MM.1S (cell line): ENCODE measurements around the gene TEX55.
"Not testable (repeated sequence)": the region's sequence is repeated elsewhere in the genome, so short reads cannot be mapped to it uniquely, and the experiment has no call there.

Experiments
- DNase-seq: peaks from one replicate; pipeline ENCODE4 v3.0.0-alpha.2; 2015
- H2AFZ ChIP-seq: fragments of 300-600 bp; sonication (generic); 2 replicates; pipeline ENCODE4 v1.6.0; 2016; ENCODE audit warnings: antibody characterized with exemption, low read length
- H3F3A ChIP-seq: fragments of 300-600 bp; sonication (generic); 2 replicates; pipeline ENCODE4 v1.6.1; 2016; ENCODE audit warnings: mild to moderate bottlenecking, antibody characterized with exemption, low read length, moderate library complexity, mixed read lengths; ENCODE audit not compliant: insufficient read depth
- H3K27ac ChIP-seq: fragments of 300-600 bp; sonication (generic); 2 replicates; pipeline ENCODE4 v1.5.1; 2016; ENCODE audit warnings: mild to moderate bottlenecking, low read length
- H3K27me3 ChIP-seq: fragments of 300-600 bp; sonication (generic); replicated peaks from 2 replicates; pipeline ENCODE4 v1.6.0; 2016; ENCODE audit warnings: low read length; ENCODE audit not compliant: insufficient read depth
- H3K36me3 ChIP-seq: fragments of 300-600 bp; sonication (generic); replicated peaks from 2 replicates; pipeline ENCODE4 v1.6.1; 2016; ENCODE audit warnings: mild to moderate bottlenecking, low read length, mixed read lengths; ENCODE audit not compliant: insufficient read depth
- H3K4me1 ChIP-seq: fragments of 300-600 bp; sonication (generic); 2 replicates; pipeline ENCODE4 v1.6.1; 2016; ENCODE audit warnings: low read length, mixed read lengths
- H3K4me2 ChIP-seq: fragments of 300-600 bp; sonication (generic); 2 replicates; pipeline ENCODE4 v1.6.0; 2016; ENCODE audit warnings: low read depth, low read length
- H3K4me3 ChIP-seq: fragments of 300-600 bp; sonication (generic); 2 replicates; pipeline ENCODE4 v1.5.1; 2016; ENCODE audit warnings: low read length, mixed read lengths
- H3K79me2 ChIP-seq: fragments of 300-600 bp; sonication (generic); 2 replicates; pipeline ENCODE4 v1.6.1; 2016; ENCODE audit warnings: mixed run types, low read length, mixed read lengths
- H3K9ac ChIP-seq: fragments of 300-600 bp; sonication (generic); 2 replicates; pipeline ENCODE4 v1.6.1; 2016; ENCODE audit warnings: low read length, mixed read lengths
- H3K9me2 ChIP-seq: fragments of 300-600 bp; sonication (generic); replicated peaks from 2 replicates; pipeline ENCODE4 v1.6.1; 2016; ENCODE audit warnings: mild to moderate bottlenecking, low read length, mixed read lengths; ENCODE audit not compliant: insufficient read depth
- H3K9me3 ChIP-seq: fragments of 300-600 bp; sonication (generic); replicated peaks from 2 replicates; pipeline ENCODE4 v1.6.1; 2016; ENCODE audit warnings: mild to moderate bottlenecking, low read length, mixed read lengths; ENCODE audit not compliant: insufficient read depth
- H4K20me1 ChIP-seq: fragments of 300-600 bp; sonication (generic); 2 replicates; pipeline ENCODE4 v1.6.1; 2016; ENCODE audit warnings: mild to moderate bottlenecking, low read length, moderate library complexity, mixed read lengths; ENCODE audit not compliant: insufficient read depth
- CTCF ChIP-seq: fragments of 300-600 bp; sonication (generic); IDR thresholded peaks from 2 replicates; pipeline ENCODE4 v1.5.1; 2016; ENCODE audit warnings: antibody characterized with exemption, low read length, mixed read lengths
- EZH2 ChIP-seq: fragments of 300-600 bp; sonication (generic); optimal IDR thresholded peaks from 2 replicates; pipeline ENCODE3; 2017; ENCODE audit warnings: low read depth, mild to moderate bottlenecking, antibody characterized with exemption, low read length, mixed read lengths
- EZH2phosphoT487 ChIP-seq: fragments of 300-600 bp; sonication (generic); IDR thresholded peaks from 2 replicates; pipeline ENCODE4 v1.6.1; 2018; ENCODE audit warnings: antibody characterized with exemption, low read length

TEX55 gene

GRCh38 chr3:119161240-119161639 is 15.3 kb downstream of the TEX55 start:
- TF ChIP-seq CTCF (no peak), EZH2phosphoT487 (no peak), EZH2 (no peak)
- Histone ChIP-seq H3K27me3 (no peaks in the 10 kb centered on the region), H3K9me2 (no peaks in the 10 kb centered on the region), H2AFZ (no peak overlapping the region), H3K9me3 (no peaks in the 10 kb centered on the region), H4K20me1 (no peaks in the 10 kb centered on the region), H3K4me1 (no peaks in the 10 kb centered on the region), H3K36me3 (no peaks in the 10 kb centered on the region), H3K27ac (no peak overlapping the region), H3K9ac (no peak overlapping the region), H3K4me3 (no peak overlapping the region), H3F3A (no peaks in the 10 kb centered on the region), H3K79me2 (no peaks in the 10 kb centered on the region), H3K4me2 (no peak overlapping the region)
- DNase-seq, result no peak

GRCh38 chr3:119164745-119165144 is 18.8 kb downstream of the TEX55 start:
- H3K9me3 ChIP-seq, H3K27me3 ChIP-seq, H4K20me1 ChIP-seq, H2AFZ ChIP-seq, H3K9ac ChIP-seq, H3K4me3 ChIP-seq, H3K4me1 ChIP-seq, H3F3A ChIP-seq, DNase-seq, H3K4me2 ChIP-seq, H3K79me2 ChIP-seq, H3K27ac ChIP-seq, H3K9me2 ChIP-seq, H3K36me3 ChIP-seq: not testable (repeated sequence)

- no peak overlapping the region for H3K27ac ChIP-seq
- H2AFZ ChIP-seq, result no peak overlapping the region
- no peak overlapping the region for H3K9ac ChIP-seq
- no peak overlapping the region for H3K4me2 ChIP-seq
- no peaks in the 10 kb centered on the region for H3F3A ChIP-seq
- TF ChIP-seq EZH2phosphoT487 (no peak), CTCF (no peak), EZH2 (no peak)
- no peak overlapping the region for H3K4me3 ChIP-seq
- DNase-seq, result no peak
- H3K4me1 ChIP-seq, result no peaks in the 10 kb centered on the region
- H3K36me3 ChIP-seq, result no peaks in the 10 kb centered on the region
- H3K9me2 ChIP-seq, result no peaks in the 10 kb centered on the region
- no peaks in the 10 kb centered on the region for H3K27me3 ChIP-seq
- no peaks in the 10 kb centered on the region for H3K79me2 ChIP-seq
- no peaks in the 10 kb centered on the region for H3K9me3 ChIP-seq
- no peaks in the 10 kb centered on the region for H4K20me1 ChIP-seq
Measured at GRCh38 chr3:119170821-119171220, 24.9 kb downstream of the TEX55 start.

GRCh38 chr3:119173325-119173724 is 27.4 kb downstream of the TEX55 start, which contains the start of gene UPK1B:
Gene UPK1B (plus strand): TSS chr3:119173598. CDS start chr3:119186742, 13,144 bp downstream.
- H3K79me2 ChIP-seq, result no peaks in the 10 kb centered on the region
- H3K4me1 ChIP-seq, result no peaks in the 10 kb centered on the region
- no peak within 1 kb of the TSS for H2AFZ ChIP-seq
- no peaks in the 10 kb centered on the region for H3K9me2 ChIP-seq
- no peak within 1 kb of the TSS for H3K27ac ChIP-seq
- H4K20me1 ChIP-seq, result no peaks in the 10 kb centered on the region
- no peaks in the 10 kb centered on the region for H3K27me3 ChIP-seq
- no peak within 1 kb of the TSS for H3K9ac ChIP-seq
- DNase-seq, result no peak
- H3K9me3 ChIP-seq, result no peaks in the 10 kb centered on the region
- no peak within 1 kb of the TSS for H3K4me2 ChIP-seq
- H3K4me3 ChIP-seq, result no peak within 1 kb of the TSS
- TF ChIP-seq CTCF (no peak), EZH2 (no peak)
- no peaks in the 10 kb centered on the region for H3F3A ChIP-seq
- no peaks in the 10 kb centered on the region for H3K36me3 ChIP-seq
